Measurements from ENCODE around the gene RTEL1. TPM values are rescaled to one million over a fixed set of nuclear protein-coding genes. Genes with fewer than 3 reads are reported as not detected.

Gene RTEL1
- total RNA-seq, 1 experiment from 2014 or later, result 51.1 TPM

DNA sequence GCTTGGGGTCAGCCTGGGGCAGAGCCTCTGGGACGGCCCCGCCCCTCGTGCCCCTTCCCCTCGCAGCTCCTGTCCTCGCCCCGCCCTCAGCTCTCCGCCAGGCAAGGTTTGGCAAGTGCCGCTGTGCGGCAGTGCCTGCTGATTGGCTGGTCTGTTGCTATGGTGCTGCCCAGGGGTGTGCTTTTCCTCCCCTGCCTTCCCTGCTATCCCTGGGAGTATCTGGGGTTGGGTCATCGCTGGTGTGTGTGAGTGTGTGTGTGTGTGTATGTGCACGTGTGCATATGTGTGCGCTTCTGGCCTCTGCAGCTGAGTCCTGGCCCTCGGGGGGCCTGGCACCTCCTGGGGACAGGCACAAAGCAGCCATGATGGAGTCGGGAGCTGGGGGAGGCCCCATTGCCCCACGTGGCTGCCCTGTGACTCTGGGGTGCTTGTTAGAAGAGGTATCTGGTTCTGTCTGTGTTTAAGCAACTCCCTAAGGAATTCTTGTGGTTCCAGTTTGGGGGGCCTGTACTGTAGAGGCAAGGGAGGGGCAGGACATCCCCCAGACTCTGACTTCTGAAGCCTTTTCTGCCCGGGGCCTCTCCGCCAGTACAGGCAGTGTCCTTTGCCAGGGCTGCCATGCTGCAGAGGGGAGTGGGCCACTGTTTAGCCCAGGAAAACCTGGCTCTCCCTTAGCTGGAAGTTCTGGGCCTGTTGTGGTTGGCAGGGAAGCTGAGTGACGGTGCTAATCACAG lies 6.9 kb downstream of the RTEL1 start:
- intact Hi-C loops (cut with micrococcal nuclease; ENCODE audit: unreplicated experiment), result no loop called here
- no peaks in the 10 kb centered on the region for H3K27me3 ChIP-seq (replicated peaks; ENCODE audit: control insufficient read depth, insufficient read depth, low read length)
- no peaks in the 10 kb centered on the region; the same call in 1 of the 2 replicates for H3K36me3 ChIP-seq (ENCODE audit: control insufficient read depth, insufficient read depth, low read length)
- POLR2A ChIA-PET, result interaction anchor here (0.7 kb wide), 1 partner anchor 8 kb away, joined by 4 read pairs; no protein-coding TSS in a partner anchor
- H3K4me1 Mint-ChIP-seq (ENCODE audit: low read depth, unreplicated experiment), result peaks cover 6% of the 10 kb centered on the region
- peaks cover 24% of the 10 kb centered on the region for H3K36me3 Mint-ChIP-seq (ENCODE audit: insufficient read depth, unreplicated experiment)
- no peak overlapping the region for H3K4me3 ChIP-seq (ENCODE audit: low read depth, low read length)
- BruUV-seq (replicated peaks), result no TSS peak
- H3K4me1 ChIP-seq, result no peaks in the 10 kb centered on the region
- CTCF ChIA-PET, result interaction anchor here (0.6 kb wide), 1 partner anchor 293 kb away, joined by 3 read pairs; no protein-coding TSS in a partner anchor
- H3K27me3 Mint-ChIP-seq (ENCODE audit: insufficient read depth, unreplicated experiment), result no peaks in the 10 kb centered on the region
- no peak for DNase-seq
- TF ChIP-seq, protein P1, sequence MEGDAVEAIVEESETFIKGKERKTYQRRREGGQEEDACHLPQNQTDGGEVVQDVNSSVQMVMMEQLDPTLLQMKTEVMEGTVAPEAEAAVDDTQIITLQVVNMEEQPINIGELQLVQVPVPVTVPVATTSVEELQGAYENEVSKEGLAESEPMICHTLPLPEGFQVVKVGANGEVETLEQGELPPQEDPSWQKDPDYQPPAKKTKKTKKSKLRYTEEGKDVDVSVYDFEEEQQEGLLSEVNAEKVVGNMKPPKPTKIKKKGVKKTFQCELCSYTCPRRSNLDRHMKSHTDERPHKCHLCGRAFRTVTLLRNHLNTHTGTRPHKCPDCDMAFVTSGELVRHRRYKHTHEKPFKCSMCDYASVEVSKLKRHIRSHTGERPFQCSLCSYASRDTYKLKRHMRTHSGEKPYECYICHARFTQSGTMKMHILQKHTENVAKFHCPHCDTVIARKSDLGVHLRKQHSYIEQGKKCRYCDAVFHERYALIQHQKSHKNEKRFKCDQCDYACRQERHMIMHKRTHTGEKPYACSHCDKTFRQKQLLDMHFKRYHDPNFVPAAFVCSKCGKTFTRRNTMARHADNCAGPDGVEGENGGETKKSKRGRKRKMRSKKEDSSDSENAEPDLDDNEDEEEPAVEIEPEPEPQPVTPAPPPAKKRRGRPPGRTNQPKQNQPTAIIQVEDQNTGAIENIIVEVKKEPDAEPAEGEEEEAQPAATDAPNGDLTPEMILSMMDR (IDR thresholded peaks at IDR 0.05; ENCODE audit: insufficient read depth in 1 of 2, low read depth in 1 of 2, low read length in 1 of 2, severe bottlenecking in 1 of 2, unreplicated experiment in 1 of 2), result no peak
- H3K4me3 Mint-ChIP-seq (ENCODE audit: unreplicated experiment), result no peak overlapping the region
- H3K9me3 ChIP-seq, result no peaks in the 10 kb centered on the region
- peak overlapping the region; percentile 34 for H3K27ac Mint-ChIP-seq (ENCODE audit: unreplicated experiment)
- no peaks in the 10 kb centered on the region for H3K9me3 Mint-ChIP-seq (ENCODE audit: unreplicated experiment)

DNA sequence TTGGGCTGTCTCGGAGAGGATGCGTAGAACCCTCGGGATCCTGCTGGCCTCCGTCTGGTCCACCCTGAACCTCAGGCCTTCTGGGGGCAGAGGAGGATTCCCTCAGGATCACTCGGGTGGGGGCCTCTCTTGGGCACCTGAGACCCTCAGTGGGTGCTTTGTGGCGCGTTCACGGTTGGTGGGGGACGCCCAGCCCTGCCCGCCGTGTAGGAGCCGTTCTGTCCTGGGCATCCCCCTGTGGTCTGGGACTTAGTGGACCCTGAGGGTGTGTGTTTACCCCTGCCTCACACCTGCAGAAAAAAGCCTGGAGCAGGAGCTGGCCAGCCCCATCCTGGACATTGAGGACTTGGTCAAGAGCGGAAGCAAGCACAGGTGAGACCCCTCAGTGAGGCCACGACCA lies 7.6 kb downstream of the RTEL1 start:
- peaks cover 19% of the 10 kb centered on the region for H3K36me3 Mint-ChIP-seq (ENCODE audit: insufficient read depth, unreplicated experiment)
- H3K9me3 Mint-ChIP-seq (ENCODE audit: unreplicated experiment), result no peaks in the 10 kb centered on the region
- no peak overlapping the region for H3K27ac Mint-ChIP-seq (ENCODE audit: unreplicated experiment)
- intact Hi-C loops (cut with micrococcal nuclease; ENCODE audit: unreplicated experiment), result no loop called here
- no peak overlapping the region for H3K4me3 ChIP-seq (ENCODE audit: low read depth, low read length)
- H3K4me1 ChIP-seq, result no peaks in the 10 kb centered on the region
- BruUV-seq (replicated peaks), result no TSS peak
- H3K9me3 ChIP-seq, result no peaks in the 10 kb centered on the region
- no peaks in the 10 kb centered on the region; the same call in 1 of the 2 replicates for H3K36me3 ChIP-seq (ENCODE audit: control insufficient read depth, insufficient read depth, low read length)
- no peaks in the 10 kb centered on the region for H3K27me3 ChIP-seq (replicated peaks; ENCODE audit: control insufficient read depth, insufficient read depth, low read length)
- no peaks in the 10 kb centered on the region for H3K27me3 Mint-ChIP-seq (ENCODE audit: insufficient read depth, unreplicated experiment)
- H3K4me1 Mint-ChIP-seq (ENCODE audit: low read depth, unreplicated experiment), result peaks cover 6% of the 10 kb centered on the region
- ChIA-PET POLR2A (interaction anchor here (0.7 kb wide), 1 partner anchor 9 kb away, joined by 4 read pairs; no protein-coding TSS in a partner anchor), CTCF (interaction anchor here (0.9 kb wide), 1 partner anchor 24 kb away, joined by 4 read pairs; no protein-coding TSS in a partner anchor)
- DNase-seq, result no peak
- no peak overlapping the region for H3K4me3 Mint-ChIP-seq (ENCODE audit: unreplicated experiment)
- TF ChIP-seq, protein P1 (IDR thresholded peaks at IDR 0.05; ENCODE audit: insufficient read depth in 1 of 2, low read depth in 1 of 2, low read length in 1 of 2, severe bottlenecking in 1 of 2, unreplicated experiment in 1 of 2), result no peak

DNA sequence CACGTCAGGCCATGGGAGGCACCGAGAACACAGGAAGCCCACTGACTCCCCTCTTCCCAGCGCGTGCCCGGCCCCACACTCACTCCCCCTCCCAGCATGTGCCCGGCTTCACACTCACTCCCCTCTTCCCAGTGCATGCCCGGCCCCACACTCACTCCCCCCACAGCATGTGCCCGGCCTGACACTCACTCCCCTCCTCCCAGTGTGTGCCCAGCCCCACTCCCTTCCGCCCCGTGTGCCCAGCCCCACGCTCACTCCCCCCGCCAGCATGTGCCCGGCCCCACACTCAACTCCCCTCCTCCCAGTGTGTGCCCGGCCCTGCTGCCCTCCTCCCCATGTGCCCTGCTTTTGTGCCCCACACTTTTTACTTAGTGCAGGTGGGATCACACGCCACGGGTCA lies 9.7 kb downstream of the RTEL1 start:
- H3K27me3 Mint-ChIP-seq (ENCODE audit: insufficient read depth, unreplicated experiment), result no peaks in the 10 kb centered on the region
- ChIA-PET CTCF (no interaction called here), POLR2A (no interaction called here)
- no TSS peak for BruUV-seq (replicated peaks)
- H3K9me3 Mint-ChIP-seq (ENCODE audit: unreplicated experiment), result no peaks in the 10 kb centered on the region
- H3K4me3 Mint-ChIP-seq (ENCODE audit: unreplicated experiment), result no peak overlapping the region
- TF ChIP-seq, protein P1 (IDR thresholded peaks at IDR 0.05; ENCODE audit: insufficient read depth in 1 of 2, low read depth in 1 of 2, low read length in 1 of 2, severe bottlenecking in 1 of 2, unreplicated experiment in 1 of 2), result no peak
- no peaks in the 10 kb centered on the region for H3K9me3 ChIP-seq
- intact Hi-C loops (cut with micrococcal nuclease; ENCODE audit: unreplicated experiment), result no loop called here
- no peaks in the 10 kb centered on the region for H3K36me3 ChIP-seq (ENCODE audit: control insufficient read depth, insufficient read depth, low read length)
- no peaks in the 10 kb centered on the region for H3K4me1 ChIP-seq
- peaks cover 6% of the 10 kb centered on the region for H3K4me1 Mint-ChIP-seq (ENCODE audit: low read depth, unreplicated experiment)
- H3K27ac Mint-ChIP-seq (ENCODE audit: unreplicated experiment), result no peak overlapping the region
- peaks cover 18% of the 10 kb centered on the region for H3K36me3 Mint-ChIP-seq (ENCODE audit: insufficient read depth, unreplicated experiment)
- H3K4me3 ChIP-seq (ENCODE audit: low read depth, low read length), result no peak overlapping the region
- DNase-seq, result no peak
- no peaks in the 10 kb centered on the region for H3K27me3 ChIP-seq (replicated peaks; ENCODE audit: control insufficient read depth, insufficient read depth, low read length)
